Breast epithelium (tissue), 3 donors: ENCODE results near the gene USP20.

ENCODE experiments used
- CTCF ChIP-seq, 3 donors: fragments of 450-650 bp; IDR thresholded peaks; one replicate each; pipeline ENCODE4 v1.5.1; 2016 to 2017; ENCODE audit warnings: antibody characterized with exemption in 3 of 3, mild to moderate bottlenecking in 3 of 3, moderate library complexity in 3 of 3
- POLR2A ChIP-seq: fragments of 450-650 bp; IDR thresholded peaks from one replicate; pipeline ENCODE4 v1.6.1; 2016; ENCODE audit warnings: antibody characterized with exemption, mild to moderate bottlenecking, moderate library complexity

- TF ChIP-seq POLR2A, result no peak
- TF ChIP-seq CTCF (IDR thresholded peaks at IDR 0.05), result no peak
Measured at GRCh38 chr9:129876815-129877214, 41.6 kb downstream of the USP20 start.
